ENCODE data around the gene ATXN1.

Gene ATXN1

DNA sequence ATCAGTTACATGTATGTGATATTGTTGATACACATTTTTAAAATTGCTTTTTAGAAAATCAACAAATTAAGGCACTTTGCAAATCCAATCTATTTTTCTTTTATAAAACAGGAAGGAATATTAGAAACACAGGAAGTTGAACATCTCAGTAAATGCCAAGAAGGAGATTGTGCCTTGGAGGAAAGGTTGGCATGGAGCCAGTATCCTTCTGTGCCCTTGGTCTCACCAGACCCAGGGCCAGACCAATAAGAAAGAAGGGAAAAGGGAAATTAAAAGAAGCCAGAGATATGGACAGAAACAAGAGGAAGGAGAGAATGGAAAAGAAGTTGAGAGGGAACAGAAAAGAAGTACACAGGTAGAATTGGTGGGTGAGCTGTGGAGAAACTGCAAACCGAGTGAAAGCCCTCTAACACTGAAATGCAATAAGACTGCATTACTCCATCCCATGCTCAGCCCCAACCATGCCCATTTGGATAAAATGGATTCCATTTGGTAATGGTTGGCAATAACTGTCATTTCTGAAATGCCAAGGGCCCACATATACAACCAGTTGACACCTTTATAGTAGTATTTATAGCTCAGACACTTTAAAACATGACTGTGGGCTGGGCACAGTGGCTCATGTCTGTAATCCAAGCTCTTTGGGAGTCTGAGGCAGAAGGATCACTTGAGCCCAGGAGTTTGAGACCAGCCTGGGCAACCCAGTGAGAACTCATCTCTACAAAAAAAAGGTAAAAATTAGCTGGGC lies 389.1 kb downstream of the ATXN1 start:
- no peak for DNase-seq (ENCODE audit: low read depth in 3 of 3, low spot score in 1 of 3)

DNA sequence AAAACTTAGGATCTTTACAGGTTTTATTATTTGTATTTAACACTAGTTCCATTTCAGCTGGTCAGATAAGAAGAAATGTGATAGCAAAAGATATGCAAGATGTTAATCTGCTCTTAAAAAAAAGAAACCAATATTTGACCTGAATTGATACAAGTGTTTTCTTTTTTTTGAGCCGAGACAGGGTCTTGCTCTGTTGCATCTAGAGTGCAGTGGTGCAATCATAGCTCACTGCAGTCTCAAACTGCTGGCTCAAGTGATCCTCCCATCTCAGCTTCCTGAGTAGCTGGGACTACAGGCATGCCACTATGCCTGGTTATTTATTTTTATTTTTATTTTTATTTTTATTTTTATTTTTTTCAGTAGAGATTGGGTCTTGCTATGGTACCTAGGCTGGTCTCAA lies 389.9 kb downstream of the ATXN1 start:
- DNase-seq (ENCODE audit: low read depth in 3 of 3, low spot score in 1 of 3) = no peak

DNA sequence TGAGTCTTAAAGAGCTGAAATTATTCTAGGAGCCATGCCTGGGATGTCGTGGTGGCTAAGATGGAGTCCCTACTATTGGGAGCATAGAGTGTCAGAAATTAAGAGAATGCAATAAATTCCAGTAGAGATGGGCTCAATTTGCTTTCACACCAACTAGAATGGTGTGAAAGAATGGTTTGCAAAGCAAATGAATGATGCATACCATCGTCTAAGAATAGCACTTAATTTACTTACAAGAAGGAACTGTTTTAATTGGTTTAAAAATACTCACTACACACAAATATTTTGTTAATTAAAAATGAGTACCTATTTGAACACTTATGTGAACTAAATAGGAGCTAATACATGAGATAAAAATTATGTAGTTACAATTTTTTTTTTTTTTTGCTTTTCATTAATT lies 390.3 kb downstream of the ATXN1 start:
- DNase-seq (ENCODE audit: low read depth in 3 of 3, low spot score in 1 of 3) = no peak

DNA sequence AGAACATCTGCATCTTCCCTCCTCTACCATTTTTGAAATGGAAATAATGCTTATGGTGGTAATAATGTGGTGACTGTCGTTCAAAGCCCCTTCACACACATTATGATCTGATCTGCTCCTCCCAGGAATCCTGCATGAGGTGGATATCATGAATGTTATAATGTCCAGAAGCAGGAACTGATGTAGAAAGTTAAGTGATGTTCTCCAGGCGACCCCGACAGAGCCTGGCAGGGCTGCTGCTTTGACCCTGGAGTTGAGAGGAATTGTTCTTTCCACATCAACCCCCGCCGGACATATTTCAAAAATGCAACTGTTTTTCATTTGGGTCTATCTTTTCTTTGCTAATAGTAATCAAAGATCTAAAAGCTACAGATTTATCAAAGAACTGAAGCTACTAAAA lies 391.3 kb downstream of the ATXN1 start:
- DNase-seq (ENCODE audit: low read depth in 3 of 3, low spot score in 1 of 3) = no peak

DNA sequence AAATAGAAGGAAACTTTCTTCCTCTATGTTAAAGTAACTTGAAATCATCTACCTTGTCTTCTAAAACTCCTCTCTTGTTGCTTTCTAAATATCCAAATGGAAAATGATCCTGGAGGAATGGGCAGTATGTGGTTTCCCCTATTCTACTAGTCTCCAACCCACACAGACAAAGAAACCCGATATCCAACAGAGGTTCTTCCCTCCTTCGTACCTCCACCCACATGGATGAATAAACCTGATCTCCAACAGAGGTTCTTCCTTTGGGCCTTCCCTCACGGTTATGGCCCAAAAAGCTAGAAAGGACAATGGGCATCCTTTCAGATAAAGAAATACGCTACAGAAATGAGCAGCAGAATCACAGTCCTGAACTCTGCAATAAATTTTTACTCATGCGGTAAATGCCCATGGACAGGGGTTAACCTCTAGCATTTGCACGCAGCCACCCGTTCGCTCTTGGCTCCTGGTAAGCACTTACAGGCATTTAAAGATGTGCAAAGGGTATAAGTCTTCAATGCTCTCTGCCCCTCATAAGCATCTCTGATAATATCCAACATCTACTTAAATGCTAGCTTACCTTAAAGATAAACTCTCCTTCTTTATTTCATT lies 392.0 kb downstream of the ATXN1 start:
- no peak for DNase-seq (ENCODE audit: low read depth in 3 of 3, low spot score in 1 of 3)

DNA sequence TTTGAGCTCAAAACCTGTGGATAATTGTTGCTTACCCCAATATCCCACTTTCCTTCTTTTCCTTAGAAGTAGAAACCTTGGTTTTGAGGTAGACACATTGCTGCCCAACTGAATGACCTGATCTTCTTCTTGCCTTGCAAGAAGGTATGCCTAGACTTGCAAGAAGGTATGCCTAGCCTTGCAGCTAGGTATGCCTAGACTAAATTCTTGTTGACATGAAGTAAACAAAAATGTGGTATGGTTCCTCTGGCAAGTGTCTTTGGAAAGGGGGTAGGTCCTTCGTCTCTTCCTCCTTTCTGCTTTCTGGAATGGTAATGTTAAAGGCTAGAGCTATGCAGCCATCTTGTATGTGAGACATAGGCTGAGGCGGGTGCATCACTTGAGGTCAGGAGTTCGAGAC lies 393.7 kb downstream of the ATXN1 start:
- no peak for DNase-seq (ENCODE audit: low read depth in 3 of 3, low spot score in 1 of 3)

DNA sequence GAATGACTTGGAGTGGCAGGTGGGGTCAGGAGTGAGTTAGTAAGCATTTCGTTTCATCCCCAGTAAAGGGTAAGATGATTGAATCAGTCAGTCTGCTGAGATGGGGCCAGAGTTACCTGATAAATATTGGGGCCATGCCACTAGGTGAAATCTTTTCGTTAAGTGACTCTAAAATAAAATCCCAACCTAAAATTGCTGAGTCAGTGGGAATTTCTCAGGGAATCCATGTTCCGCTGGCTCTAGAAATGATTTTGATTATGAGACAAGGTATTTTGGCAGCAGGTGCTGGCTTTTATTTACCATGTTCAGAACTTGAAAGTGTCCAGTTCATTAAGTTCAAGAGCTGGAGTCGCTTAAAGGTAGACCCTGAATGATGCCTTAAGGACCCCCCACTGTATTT lies 397.5 kb downstream of the ATXN1 start:
- no peak for DNase-seq (ENCODE audit: low read depth in 3 of 3, low spot score in 1 of 3)

DNA sequence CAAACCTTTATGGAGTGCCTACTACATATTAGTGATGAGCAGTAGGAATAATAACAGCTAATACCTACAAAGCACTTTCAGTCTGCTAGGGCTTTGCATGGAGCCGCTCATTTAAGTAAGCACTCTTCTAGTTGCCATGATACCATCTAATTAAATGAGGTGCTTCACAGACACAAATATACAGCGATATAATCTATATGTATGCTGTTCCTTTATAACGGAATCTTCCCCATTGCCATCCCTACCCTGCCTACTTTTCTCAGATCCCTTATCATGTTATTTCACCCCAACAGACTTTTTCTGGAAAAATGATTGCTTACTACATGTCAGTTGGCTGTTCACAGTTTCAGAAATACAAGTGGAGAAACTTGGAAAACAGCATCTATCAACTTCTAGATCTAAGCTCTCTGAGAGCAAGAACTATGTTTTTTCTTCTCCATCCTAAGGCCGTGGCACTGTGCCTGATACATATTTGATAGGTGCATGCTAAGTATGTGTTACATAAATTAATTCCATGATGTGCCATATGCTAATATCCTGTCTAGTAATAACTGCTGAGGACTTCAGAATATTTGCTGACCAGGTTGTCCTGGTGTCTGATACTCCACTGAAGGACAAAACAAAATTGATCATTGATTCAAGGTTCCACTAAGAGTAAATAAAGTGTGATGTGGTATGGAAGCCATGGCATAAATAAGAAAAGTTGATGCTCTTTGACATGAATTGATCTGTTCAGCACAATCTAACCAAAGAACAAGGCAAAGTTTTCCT lies 398.3 kb downstream of the ATXN1 start:
- DNase-seq (ENCODE audit: low read depth in 3 of 3, low spot score in 1 of 3) = no peak

DNA sequence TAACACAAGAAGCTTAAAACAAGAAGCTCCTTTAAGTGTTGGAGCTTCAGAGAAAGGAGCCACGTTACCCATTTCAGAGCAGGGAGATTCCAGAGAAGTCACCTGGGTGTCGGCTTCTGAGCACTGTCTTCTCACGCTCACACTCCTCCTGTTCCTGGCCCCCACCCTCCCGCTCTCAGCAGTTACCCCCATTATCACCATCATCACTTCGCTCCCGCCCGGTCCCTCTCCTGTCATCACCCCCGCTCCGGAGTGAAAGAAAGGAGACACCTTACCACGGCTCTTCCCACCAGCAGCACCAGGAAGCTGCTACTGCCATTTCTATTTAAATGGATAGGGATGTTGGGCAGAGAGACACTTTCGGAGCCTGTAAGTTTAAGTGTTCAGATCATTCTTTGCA lies 399.0 kb downstream of the ATXN1 start:
- DNase-seq (ENCODE audit: low read depth in 3 of 3, low spot score in 1 of 3) = no peak

DNA sequence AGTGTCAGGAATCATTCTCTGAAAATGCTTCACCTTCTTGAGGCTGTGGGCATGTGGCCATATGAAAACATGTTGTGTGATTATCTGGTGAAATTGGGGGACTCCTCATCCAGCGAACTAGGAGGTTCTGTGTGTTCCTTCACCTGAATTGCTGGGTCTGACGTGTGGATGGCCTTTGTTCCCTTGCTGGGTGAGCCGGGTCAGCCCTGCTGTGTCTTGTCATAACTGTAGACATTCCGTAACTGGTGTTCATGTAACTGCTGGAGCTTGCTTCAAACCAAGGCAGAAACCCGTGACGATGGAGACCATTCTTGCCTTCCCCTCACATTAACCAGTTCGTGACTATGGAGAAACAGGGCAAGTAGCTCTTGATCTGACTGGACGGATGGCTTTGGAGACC lies 399.4 kb downstream of the ATXN1 start:
- DNase-seq (ENCODE audit: low read depth in 3 of 3, low spot score in 1 of 3) = no peak

DNA sequence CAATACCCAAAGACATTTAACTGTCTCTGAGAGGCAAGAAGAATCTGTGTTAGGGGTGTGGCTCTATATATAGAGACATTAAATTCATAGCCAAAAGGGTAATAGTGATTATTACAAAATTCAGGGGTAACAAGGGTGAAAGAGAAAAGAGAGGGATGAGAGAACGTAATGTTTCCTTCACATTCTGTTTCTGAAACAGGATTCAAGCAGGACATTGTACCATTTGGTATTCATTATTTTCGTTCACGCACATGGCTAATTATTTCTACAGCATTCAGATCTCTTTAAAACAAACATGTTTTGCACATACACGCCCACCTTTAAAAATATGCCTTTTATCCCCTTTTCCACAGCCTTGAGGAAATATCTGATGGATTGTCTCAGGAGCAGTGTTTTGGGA lies 400.1 kb downstream of the ATXN1 start:
- DNase-seq (ENCODE audit: low read depth in 3 of 3, low spot score in 1 of 3) = no peak

DNA sequence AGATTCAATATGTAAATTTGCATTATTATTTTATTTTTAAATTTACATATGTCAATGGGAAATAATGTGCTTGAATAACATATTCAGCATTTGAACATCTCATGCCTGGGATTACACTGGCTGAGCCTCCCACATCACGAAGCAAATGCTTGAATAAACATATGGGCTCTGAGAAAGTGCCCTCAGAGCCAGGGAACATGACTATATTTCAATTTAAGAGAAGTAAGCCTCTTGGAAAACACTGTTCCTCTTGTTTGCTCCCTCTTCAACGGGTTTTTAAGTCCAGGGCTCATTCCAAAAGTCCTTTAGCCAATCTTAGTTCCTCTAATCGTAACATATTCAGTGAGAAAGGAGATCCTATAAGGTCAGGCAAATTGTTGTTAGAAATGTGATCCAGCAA lies 400.9 kb downstream of the ATXN1 start:
- DNase-seq (ENCODE audit: low read depth in 3 of 3, low spot score in 1 of 3) = no peak

DNA sequence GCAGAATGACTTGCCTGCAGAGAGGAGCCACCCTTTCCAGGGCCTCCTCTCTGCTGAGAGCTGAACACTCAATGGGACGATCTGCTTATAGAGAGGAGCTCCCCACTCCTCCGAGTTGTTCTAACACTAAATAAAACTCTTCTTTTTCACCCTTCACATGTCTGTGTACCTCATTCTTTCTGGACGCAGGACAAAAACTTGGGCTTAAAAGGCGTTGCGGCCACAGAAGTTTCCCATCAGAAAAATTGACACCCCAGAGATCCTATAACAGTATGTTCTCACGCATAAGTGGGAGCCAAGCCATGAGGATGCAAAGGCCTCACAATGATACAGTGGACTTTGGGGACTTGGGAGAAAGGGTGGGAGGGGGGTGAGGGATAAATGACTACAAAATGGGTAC lies 401.7 kb downstream of the ATXN1 start:
- no peak for DNase-seq (ENCODE audit: low read depth in 3 of 3, low spot score in 1 of 3)

DNA sequence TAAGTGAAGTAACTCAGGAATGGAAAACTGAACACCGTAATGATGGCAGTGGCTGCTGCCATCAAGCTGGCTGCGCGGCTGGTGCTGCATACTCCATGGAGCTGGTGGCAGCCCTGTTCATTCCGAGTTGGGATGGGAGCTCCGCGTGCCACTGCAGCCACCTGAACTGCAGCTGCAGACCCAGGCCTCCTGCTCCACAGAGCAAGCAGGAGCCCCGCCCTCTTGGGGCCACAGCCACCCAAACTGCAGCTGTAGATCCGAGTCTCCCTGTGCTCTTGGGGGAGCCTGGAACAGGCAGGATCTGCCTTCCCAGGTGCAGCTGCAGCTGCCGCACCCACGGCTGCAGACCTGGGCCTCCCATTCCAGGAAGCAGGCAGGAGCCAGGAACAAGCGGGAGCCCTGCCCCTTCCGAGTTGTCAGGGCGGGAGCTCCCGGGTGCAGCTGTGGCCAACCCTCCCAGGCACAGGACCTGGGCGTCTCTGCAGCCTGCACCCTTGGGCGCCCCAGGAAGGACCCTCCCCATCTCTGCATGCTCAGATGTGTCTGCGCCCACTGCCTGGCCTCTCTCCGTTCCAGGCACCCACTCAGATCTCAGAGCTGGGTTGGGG lies 402.6 kb downstream of the ATXN1 start:
- no peak for DNase-seq (ENCODE audit: low read depth in 3 of 3, low spot score in 1 of 3)

DNA sequence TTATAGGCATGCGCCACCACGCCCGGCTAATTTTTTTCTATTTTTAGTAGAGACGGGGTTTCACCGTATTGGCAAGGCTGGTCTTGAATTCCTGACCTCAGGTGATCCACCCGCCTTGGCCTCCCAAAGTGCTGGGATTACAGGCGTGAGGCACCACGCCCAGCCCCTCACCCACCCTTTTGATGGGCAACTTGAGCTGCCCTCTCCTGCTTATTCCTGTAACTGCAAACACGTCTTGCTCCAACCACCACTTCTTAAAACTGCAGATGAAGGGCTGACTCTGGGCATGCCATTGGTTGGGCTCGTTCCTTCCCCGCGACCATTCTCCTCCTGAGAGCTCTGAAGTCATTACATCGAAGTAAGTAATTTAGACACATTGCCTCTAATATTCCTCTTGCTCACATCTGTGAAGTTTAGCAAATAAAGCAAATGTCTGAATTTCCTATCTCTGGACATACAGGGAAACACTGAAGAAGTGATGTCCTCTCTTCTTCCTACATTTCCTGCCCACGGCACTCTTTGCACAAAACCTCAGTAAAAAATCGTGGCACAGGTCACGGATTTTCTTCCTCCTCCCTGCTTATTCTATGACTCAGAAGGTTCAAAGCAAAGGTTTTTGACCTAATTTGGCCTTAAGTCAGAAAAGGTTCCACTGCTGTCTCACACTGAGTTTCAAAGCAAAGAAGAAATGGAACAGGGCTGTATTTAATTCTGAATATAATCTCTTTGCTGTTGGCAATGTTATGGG lies 405.4 kb downstream of the ATXN1 start:
- no peak for DNase-seq (ENCODE audit: low read depth in 3 of 3, low spot score in 1 of 3)

DNA sequence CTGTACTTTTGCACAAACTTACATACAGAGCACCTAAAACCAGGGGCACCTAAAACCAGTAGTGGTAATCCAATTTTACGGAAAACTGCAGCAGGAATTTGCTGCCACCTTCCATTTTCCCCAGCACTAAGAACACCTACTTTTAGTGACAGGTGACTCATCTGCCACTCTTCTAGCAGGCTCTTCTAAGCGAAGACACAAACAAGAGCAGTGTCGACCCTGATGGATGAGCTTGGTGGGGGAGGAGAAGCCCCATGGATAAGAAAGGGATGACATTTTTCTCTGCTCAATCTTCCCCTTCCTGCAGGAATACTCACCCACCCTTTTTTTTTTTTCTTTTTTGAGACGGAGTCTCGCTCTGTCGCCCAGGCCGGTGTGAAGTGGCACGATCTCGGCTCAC lies 406.0 kb downstream of the ATXN1 start:
- no peak for DNase-seq (ENCODE audit: low read depth in 3 of 3, low spot score in 1 of 3)

DNA sequence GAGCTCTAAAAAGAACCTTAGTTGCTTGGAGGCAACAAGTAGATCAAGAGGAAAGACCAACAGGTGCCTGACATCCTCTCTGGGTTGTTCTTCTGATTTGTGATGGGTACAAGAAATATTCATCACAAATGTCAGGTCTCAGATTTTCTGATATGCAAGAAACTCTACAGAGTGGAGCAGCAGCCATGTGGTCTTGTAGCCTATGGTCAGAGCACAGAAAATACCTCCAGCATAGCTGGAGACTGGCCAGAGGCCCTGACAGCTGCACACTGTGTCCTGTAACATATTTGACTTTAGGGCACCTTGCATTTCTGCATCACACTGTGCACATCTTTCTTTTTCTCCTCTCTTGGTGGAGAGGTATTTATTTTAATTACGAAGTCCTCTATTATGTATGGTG lies 406.6 kb downstream of the ATXN1 start:
- DNase-seq (ENCODE audit: low read depth in 3 of 3, low spot score in 1 of 3) = no peak

DNA sequence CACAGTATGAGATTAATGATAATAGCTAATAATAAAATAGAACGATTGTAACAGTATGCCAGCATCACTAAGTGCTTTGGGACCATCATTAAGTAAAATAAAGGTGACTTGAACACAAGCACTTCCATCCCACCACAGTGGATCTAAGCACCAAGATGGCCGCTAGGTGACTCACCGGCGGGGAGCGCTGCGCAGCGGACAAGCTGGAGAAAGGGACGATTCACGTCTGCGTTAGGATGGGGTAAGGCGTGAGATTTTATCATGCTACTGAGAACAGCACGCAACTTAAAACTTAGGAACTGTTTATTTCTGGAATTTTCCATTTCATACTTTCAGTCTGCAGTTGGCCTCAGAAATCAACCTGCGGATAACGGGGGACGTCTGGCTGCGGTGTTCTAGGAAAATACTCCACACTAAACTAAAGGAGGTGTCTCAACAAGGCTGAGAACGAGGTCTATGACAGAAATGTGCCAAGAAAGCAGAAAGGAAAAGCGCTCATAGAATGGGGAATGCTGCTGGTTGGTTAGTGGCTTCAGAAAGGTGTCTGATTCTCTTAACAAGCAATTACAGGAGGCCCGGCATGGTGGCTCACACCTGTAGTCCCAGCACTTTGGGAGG lies 408.3 kb downstream of the ATXN1 start:
- DNase-seq (ENCODE audit: low read depth in 3 of 3, low spot score in 1 of 3) = no peak

DNA sequence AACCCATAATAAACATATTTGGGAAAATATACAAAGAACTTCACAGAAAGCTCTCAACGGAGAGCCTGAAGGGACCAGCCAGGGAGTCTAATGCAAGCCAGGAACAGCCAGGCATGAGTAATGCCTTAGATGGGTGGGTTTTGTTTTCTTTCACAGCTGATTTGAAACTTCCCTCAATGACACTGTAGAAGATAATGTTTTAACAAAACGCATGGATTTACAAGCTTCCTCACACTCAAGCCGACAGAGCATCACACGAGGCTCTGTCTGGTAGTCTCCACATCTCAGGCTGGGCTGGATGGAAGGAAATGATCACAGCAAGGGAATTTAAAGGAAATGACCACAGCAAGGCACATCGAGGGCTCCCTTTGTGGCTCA lies 409.0 kb downstream of the ATXN1 start:
- DNase-seq (ENCODE audit: low read depth in 3 of 3, low spot score in 1 of 3) = no peak

DNA sequence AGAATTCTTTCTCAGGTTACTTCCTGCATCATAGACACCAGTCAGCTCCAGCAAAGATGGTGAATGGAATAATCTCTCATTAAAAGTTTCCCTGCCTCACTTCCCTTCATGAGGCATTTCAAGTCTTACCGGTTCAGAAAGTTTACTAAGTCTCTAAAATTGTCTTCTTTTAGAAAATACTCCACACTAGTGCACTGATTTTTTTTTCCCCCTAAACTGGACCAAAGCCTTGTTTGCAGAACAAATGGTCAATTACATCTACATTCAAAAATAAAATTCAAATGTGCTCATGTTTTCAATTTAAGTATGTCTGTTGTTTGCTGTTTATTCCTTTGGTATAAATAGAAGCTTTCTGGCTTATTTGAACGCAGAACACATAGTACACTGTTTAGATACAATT lies 411.7 kb downstream of the ATXN1 start:
- DNase-seq (ENCODE audit: low read depth in 3 of 3, low spot score in 1 of 3) = no peak

DNA sequence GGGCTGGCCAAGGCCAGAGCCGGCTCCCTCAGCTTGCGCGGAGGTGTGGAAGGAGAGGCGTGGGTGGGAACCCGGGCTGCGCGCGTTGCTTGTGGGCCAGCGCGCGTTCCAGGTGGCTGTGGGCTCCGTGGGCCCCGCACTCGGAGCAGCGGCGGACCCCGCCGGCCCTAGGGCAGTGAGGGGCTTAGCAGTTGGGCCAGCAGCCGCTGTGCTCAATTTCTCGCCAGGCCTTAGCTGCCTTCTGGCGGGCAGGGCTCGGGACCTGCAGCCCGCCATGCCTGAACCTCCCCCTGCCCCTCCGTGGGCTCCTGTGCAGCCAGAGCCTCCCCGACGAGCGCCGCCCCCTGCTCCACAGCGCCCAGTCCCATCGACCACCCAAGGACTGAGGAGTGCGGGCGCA lies 414.4 kb downstream of the ATXN1 start:
- DNase-seq (ENCODE audit: low read depth in 3 of 3, low spot score in 1 of 3) = no peak

Measured in stimulated activated CD4-positive, alpha-beta T cell treated with anti-CD3 and anti-CD28 coated beads, TNF-alpha, amount 100 ng/mL, for 1 hour (primary cell).